Stomach smooth muscle (tissue), 2 donors: ENCODE results near the gene TSPAN18.

ENCODE experiments used
- H3K27ac ChIP-seq: one replicate; pipeline ENCODE4 v1.7.0; 2013; ENCODE audit warnings: mild to moderate bottlenecking, low read length, inconsistent platforms
- H3K27me3 ChIP-seq, 2 donors: one replicate each; pipeline ENCODE4 v1.7.0; 2013; ENCODE audit warnings: low read length in 2 of 2; ENCODE audit not compliant: insufficient read depth in 2 of 2, control insufficient read depth in 1 of 2
- H3K36me3 ChIP-seq, 2 donors: one replicate each; pipeline ENCODE4 v1.7.0; 2013; ENCODE audit warnings: low read length in 2 of 2; ENCODE audit not compliant: control insufficient read depth in 2 of 2, insufficient read depth in 2 of 2
- H3K4me1 ChIP-seq: one replicate; pipeline ENCODE4 v1.7.0; 2013; ENCODE audit warnings: low read length; ENCODE audit not compliant: control insufficient read depth, insufficient read depth
- H3K4me3 ChIP-seq, 2 donors: one replicate each; pipeline ENCODE4 v1.7.0; 2013; ENCODE audit warnings: low read length in 2 of 2
- H3K9ac ChIP-seq, 2 donors: one replicate each; pipeline ENCODE4 v1.7.0; 2013; ENCODE audit warnings: low read length in 2 of 2, mild to moderate bottlenecking in 1 of 2
- H3K9me3 ChIP-seq, 2 donors: one replicate each; pipeline ENCODE4 v1.7.0; 2013; ENCODE audit warnings: low read length in 2 of 2; ENCODE audit not compliant: control insufficient read depth in 2 of 2
- donor health status: healthy.
- donor health status: Pancreatic carcinoma.

The TSPAN18 gene

GRCh38 chr11:44848203-44848962 is 121.6 kb downstream of the TSPAN18 start:
- Histone ChIP-seq H3K36me3 (peaks cover 0 to 2% of the 10 kb centered on the region in 2 donors), H3K9ac (no peak overlapping the region), H3K27me3 (no peaks in the 10 kb centered on the region), H3K4me3 (no peak overlapping the region), H3K4me1 (peaks cover 9% of the 10 kb centered on the region), H3K27ac (no peak overlapping the region), H3K9me3 (peaks cover 3 to 4% of the 10 kb centered on the region in 2 donors)

GRCh38 chr11:44848963-44849350 is 122.2 kb downstream of the TSPAN18 start:
- H3K27ac ChIP-seq, result no peak overlapping the region
- no peaks in the 10 kb centered on the region for H3K27me3 ChIP-seq
- H3K9ac ChIP-seq, result no peak overlapping the region
- H3K36me3 ChIP-seq, result peaks cover 0 to 2% of the 10 kb centered on the region in 2 donors
- no peak overlapping the region for H3K4me3 ChIP-seq
- peaks cover 3 to 4% of the 10 kb centered on the region in 2 donors for H3K9me3 ChIP-seq
- H3K4me1 ChIP-seq, result peaks cover 15% of the 10 kb centered on the region

- H3K27ac ChIP-seq, result no peak overlapping the region
- peaks cover 20% of the 10 kb centered on the region for H3K4me1 ChIP-seq
- no peak overlapping the region for H3K4me3 ChIP-seq
- H3K36me3 ChIP-seq, result peaks cover 0 to 2% of the 10 kb centered on the region in 2 donors
- no peaks in the 10 kb centered on the region for H3K27me3 ChIP-seq
- H3K9me3 ChIP-seq, result peaks cover 2 to 4% of the 10 kb centered on the region in 2 donors
- no peak overlapping the region for H3K9ac ChIP-seq
Observed at GRCh38 chr11:44849424-44849823, 122.7 kb downstream of the TSPAN18 start.

GRCh38 chr11:44849922-44850321 is 123.2 kb downstream of the TSPAN18 start:
- peaks cover 22% of the 10 kb centered on the region for H3K4me1 ChIP-seq
- no peak overlapping the region for H3K4me3 ChIP-seq
- H3K27me3 ChIP-seq, result no peaks in the 10 kb centered on the region

GRCh38 chr11:44851496-44851895 is 124.7 kb downstream of the TSPAN18 start:
- no peak overlapping the region for H3K9ac ChIP-seq

More at GRCh38 chr11:44849922-44850321, 123.2 kb downstream of the TSPAN18 start:
- no peak overlapping the region for H3K27ac ChIP-seq
- peaks cover 0 to 4% of the 10 kb centered on the region in 2 donors for H3K9me3 ChIP-seq
- H3K9ac ChIP-seq, result no peak overlapping the region
- H3K36me3 ChIP-seq, result peaks cover 0 to 2% of the 10 kb centered on the region in 2 donors

GRCh38 chr11:44852159-44852747 is 125.5 kb downstream of the TSPAN18 start:
- no peak overlapping the region for H3K9ac ChIP-seq
- peaks cover 28% of the 10 kb centered on the region for H3K4me1 ChIP-seq
- peaks cover 0 to 3% of the 10 kb centered on the region in 2 donors for H3K9me3 ChIP-seq
- H3K27ac ChIP-seq, result no peak overlapping the region
- no peak overlapping the region for H3K4me3 ChIP-seq
- no peaks in the 10 kb centered on the region for H3K27me3 ChIP-seq
- peaks cover 0 to 2% of the 10 kb centered on the region in 2 donors for H3K36me3 ChIP-seq

More at GRCh38 chr11:44851496-44851895, 124.7 kb downstream of the TSPAN18 start:
- Histone ChIP-seq H3K9me3 (peaks cover 0 to 4% of the 10 kb centered on the region in 2 donors), H3K27me3 (no peaks in the 10 kb centered on the region), H3K27ac (no peak overlapping the region), H3K4me3 (no peak overlapping the region), H3K4me1 (peaks cover 22% of the 10 kb centered on the region), H3K36me3 (peaks cover 0 to 2% of the 10 kb centered on the region in 2 donors)

- no peak overlapping the region for H3K9ac ChIP-seq
- peaks cover 0 to 2% of the 10 kb centered on the region in 2 donors for H3K36me3 ChIP-seq
- H3K27me3 ChIP-seq, result no peaks in the 10 kb centered on the region
- no peaks in the 10 kb centered on the region for H3K9me3 ChIP-seq
- peaks cover 34% of the 10 kb centered on the region for H3K4me1 ChIP-seq
- H3K4me3 ChIP-seq, result no peak overlapping the region
- peak overlapping the region; percentile 53 for H3K27ac ChIP-seq
Observed at GRCh38 chr11:44852952-44853351, 126.2 kb downstream of the TSPAN18 start.

GRCh38 chr11:44853666-44854065 is 126.9 kb downstream of the TSPAN18 start:
- H3K4me3 ChIP-seq, result no peak overlapping the region
- H3K27me3 ChIP-seq, result no peaks in the 10 kb centered on the region
- H3K4me1 ChIP-seq, result peaks cover 38% of the 10 kb centered on the region
- H3K36me3 ChIP-seq, result peaks cover 0 to 2% of the 10 kb centered on the region in 2 donors
- peak overlapping the region; percentile 53 for H3K27ac ChIP-seq
- peak overlapping the region; percentile 36 to 50 for H3K9ac ChIP-seq
- no peaks in the 10 kb centered on the region for H3K9me3 ChIP-seq

GRCh38 chr11:44854086-44854485 is 127.3 kb downstream of the TSPAN18 start:
- Histone ChIP-seq H3K9ac (peak overlapping the region in 1 of 2 donors; percentile 50), H3K4me1 (peaks cover 41% of the 10 kb centered on the region), H3K4me3 (peak overlapping the region in 1 of 2 donors; percentile 15), H3K9me3 (no peaks in the 10 kb centered on the region), H3K27me3 (no peaks in the 10 kb centered on the region), H3K36me3 (peaks cover 0 to 2% of the 10 kb centered on the region in 2 donors), H3K27ac (peak overlapping the region; percentile 58)

- no peak overlapping the region for H3K4me3 ChIP-seq
- peaks cover 50% of the 10 kb centered on the region for H3K4me1 ChIP-seq
- H3K9me3 ChIP-seq, result no peaks in the 10 kb centered on the region
- H3K27me3 ChIP-seq, result no peaks in the 10 kb centered on the region
- peak overlapping the region; percentile 58 for H3K27ac ChIP-seq
- peak overlapping the region in 1 of 2 donors; percentile 29 for H3K9ac ChIP-seq
- H3K36me3 ChIP-seq, result peaks cover 0 to 2% of the 10 kb centered on the region in 2 donors
Observed at GRCh38 chr11:44854741-44855492, 128.2 kb downstream of the TSPAN18 start.
